Hippocampal formation (tissue), 2 donors: ENCODE data around the gene TAF8.
"Not testable (repeated sequence)": the region's sequence is repeated elsewhere in the genome, so short reads cannot be mapped to it uniquely, and the experiment has no call there.

ENCODE experiments used
- DNase-seq, 2 donors: peaks; one replicate each; lab custom pipeline; 2025; lab: John Stamatoyannopoulos, UW

The TAF8 gene

DNA sequence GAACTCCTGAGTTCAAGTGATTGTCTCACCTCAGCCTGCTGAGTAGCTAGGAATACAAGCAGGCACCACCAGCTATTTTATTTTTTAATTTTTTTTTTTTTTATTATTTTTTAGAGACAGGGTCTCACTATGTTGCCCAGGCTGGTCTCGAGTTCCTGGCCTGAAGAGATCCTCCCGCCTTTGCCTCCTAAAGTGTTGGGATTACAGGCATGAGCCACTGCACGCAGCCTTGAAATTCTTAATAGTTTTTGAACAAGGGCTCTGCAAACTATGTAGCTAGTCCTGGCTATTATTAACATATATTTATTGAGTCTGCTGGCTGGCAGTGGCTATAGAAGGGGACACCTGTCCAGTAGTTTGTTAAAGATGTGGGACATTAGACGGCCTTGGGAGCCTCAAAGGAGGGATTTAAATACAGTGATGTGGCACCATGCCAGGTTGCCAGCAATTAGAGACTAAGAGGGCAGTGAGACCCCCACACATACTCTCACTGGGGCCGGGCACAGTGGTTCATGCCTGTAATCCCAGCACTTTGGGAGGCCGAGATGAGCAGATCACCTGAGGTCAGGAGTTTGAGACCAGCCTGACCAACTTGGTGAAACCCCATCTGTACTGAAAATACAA is 21.1 kb upstream of the TAF8 start:
- no peak for DNase-seq

DNA sequence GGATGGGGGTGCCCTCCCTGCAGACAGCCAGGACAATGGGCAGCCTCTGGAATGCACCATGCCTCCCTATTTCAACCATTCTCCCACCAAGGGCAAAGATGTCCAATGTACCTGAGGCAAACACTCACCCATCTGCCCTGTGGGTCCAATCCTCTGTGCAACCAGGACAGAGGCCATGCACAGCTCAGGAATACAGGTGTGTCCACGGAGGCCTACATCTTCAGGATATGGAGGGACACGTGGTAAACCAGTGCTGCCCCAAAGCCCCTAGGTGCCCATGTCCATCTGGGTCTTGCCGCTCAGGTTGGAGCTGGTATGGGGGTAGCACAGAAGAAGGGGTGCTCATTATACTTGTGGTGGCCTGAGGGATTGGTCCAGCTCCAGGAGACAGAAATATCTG is 20.4 kb upstream of the TAF8 start:
- no peak for DNase-seq

DNA sequence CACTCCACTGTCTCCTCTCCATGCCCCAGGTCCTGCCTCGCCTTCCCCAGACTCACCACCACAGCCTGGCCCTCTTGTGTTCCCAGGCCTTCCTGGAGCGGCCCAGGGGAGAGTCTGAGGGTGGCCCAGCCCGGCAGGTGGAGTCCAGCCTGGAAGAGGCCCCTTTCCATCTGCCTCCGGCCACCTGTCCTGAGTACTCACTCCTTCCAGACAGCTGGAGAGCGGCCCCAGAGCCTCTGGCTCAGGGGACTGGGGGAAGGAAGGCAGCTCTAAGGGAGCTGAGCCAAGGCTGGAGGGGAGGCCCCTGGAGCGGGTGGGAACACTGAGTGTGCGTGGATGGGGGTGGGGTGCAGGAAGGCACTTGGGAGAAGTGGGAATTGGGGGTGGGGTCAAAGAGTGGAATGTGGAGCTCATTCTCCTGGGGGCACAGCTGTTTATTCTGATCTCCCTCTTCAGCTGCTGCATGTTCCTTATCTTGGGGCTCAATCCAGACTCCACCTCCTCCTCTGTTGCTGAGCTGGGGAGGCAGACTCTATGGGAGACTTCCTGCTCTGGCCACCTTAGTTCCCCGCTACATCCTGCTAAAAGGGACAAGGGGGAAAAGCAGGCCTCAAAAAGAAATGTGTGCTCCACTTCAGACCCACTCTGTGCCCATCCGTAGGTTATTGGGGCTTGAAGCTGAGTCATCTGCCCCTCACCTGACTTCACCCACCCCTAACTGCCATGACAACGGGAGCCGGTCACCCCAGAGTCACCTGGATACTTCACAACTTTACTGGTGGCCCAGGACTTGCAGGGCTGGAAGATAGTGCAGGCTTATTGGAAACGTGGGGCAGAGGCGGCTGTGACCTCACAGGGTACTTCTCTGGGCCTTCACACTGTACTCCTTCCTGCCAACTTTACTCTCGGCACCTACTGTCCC is 19.5 kb upstream of the TAF8 start:
- no peak for DNase-seq

DNA sequence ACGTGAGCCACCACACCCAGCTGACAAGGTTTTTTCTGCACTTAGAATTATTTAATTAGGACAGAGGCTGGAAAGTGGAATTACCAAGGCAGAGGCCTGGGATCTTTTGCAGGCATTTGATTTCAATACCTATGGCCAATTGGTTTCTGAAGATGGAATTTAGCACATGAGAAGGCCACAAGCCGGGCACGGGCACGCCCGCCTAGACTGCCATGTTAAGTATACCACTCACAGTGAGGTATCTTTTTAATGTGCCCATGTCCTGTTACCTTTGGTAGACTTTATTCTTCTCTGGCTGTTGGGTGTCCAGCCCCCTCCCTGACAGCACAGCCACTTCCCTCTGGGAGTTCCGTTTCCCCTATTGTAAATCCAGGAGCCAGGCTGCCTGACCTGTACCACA is 18.0 kb upstream of the TAF8 start:
- DNase-seq = no peak

DNA sequence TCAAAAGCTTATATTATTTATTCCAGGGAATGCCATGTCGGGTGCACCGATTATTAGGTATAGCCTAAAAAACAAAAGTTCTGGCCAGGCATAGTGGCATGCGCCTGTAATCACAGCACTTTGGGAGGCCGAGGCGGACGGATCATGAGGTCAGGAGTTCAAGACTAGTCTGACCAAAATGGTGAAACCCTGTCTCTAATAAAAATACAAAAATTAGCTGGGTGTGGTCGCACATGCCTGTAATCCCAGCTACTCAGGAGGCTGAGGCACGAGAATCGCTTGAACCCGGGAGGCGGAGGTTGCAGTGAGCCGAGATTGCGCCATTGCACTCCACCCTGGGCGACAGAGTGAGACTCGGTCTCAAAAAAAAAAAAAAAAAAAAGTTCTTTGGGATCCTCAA is 12.7 kb upstream of the TAF8 start:
- DNase-seq = not testable (repeated sequence)

DNA sequence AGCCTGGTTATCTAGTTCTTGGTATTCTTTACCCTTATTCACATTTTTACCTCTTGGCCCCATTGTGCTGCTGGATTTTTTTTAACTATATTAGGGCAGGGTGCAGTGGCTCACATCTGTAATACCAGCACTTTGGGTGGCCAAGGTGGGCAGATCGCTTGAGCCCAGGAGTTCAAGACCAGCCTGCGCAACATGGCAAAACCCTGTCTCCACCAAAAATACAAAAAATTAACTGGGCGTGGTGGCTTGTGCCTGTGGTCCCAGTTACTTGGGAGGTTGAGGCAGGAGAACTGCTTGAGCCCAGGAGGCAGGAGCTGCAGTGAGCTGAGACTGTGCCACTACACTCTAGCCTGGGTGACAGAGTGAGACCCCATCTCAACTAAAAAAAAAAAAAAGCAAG is 12.2 kb upstream of the TAF8 start:
- DNase-seq = no peak

DNA sequence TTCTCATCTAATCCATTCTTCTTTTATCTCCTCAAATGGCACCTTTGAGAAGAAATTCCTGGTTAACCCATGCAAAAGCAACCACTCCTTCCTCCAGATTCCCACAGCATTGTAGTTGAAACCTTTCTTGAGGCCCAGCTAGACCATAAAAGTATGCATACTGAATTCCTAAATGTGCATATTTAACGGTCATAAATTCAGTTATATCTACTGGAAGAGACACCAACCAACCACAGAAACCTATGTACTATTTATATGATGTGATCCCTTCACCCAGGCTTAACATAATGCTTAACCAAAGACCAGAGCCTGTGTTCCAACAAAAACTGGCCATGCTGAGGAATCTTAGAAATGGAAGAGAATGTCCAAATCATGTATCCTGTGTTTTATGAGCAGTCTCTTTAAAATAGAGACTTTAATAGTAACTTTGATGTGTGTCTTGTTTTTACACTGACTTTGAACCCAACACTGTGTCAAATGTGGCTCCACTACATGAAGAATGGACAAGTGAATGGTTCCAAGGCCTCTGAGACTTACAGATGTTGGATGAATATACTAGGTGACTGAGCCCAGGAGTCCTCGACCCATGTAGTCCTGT is 11.4 kb upstream of the TAF8 start:
- DNase-seq = no peak

DNA sequence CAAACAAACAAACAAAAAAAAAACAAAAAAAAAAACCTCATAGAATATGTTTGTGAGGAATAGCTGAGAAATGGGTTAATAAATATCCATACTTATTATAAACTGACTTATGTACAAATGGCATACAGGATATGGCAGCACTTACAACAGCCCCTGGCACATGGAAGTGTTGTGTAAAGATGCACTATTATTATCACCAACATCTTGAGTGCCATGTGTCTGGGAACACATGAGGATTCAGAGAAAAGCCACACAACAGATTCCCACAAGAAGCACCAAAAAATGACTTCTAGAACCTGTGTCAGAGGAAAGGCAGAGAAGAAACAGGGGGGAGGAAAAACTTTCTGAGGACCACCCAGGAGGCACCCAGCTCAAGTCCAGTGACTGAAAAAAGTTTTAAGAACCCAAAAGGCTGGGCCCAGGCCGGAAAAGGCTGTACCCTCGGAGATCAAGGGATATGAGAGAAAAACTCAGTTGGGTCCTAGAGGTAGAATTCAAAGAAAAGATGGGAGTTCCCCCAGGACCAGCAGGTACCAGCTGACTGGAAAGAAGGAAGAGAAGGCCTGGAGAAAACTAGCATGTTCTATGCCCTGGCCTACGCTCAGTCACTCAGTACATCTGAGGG is 9.4 kb upstream of the TAF8 start:
- no peak for DNase-seq

DNA sequence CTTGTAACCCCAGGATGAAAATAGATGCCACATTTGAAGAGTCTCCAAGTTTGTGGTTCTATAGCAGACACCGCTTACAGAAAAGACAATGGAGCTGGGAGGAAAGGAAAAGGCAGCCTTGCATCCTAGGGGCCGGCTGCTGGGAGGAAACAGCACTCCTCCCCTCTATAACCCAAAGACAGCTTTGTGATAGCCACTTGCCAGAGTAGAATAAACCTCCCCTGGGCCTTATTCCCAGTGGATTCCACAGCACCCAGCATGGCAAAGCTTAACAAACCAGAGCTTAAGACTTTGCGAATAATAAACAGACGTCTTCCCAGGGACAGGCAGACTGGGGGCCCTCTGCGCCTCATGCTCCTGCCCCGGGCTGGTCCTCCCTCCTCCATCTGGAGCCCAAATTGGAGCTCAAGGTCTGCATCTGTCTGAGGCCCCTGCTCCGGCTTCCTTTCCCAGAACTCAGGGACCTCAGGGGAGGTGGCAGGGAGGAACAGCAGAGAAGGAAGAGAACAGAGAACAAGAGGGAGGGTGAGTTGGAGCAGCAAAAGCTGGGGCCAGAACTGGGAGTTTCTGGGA is 8.8 kb upstream of the TAF8 start:
- no peak for DNase-seq

DNA sequence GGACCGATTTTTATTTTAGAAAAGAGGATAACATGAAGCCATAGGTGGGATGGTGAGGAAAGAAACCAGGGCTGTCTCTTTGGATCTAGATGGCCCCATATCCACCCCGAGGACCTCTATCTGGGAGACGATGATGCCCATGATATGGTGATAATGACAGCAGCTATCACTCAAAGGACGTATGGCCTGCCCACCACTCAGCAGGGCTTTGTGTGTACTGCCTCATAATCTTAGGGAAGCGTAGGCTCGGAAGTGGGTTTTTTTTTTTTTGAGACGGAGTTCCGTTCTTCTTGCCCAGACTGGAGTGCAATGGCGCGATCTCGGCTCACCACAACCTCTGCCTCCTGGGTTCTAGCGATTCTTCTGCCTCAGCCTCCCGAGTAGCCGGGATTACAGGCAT is 8.2 kb upstream of the TAF8 start:
- no peak for DNase-seq

DNA sequence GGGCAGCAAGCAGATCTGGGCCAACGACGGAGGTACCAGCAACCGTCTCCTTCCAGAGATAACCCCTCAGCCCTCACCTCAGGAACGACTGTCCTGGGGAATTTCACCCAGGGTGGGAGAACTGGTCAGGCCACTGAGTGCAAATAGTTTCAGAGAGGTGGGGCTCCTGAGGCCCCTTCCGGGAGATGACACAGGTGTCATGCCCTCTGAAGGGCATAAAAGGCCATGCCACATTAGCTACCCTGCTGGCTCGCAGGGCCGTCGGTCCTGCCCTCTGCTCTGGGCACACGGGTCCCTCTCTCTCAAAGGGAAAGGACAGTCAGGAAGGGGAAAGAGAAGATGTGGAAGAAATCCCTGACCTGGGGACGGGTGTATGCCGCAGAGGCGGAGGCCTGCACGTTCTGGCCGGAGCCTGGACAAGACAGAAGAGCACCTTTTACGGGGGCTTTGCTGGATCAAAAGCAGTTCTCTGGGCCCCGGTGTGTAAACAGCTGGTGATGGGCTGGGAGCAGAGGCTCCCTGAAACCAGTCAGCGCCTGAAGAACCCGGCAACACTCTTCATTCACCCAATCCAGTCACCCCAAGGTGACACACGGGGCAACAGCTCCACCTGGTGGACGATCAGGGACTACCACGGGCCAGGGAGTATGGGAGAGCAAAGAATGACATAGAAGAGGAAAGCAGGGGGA is 6.4 kb upstream of the TAF8 start:
- peak; percentile 83 to 85 for DNase-seq

DNA sequence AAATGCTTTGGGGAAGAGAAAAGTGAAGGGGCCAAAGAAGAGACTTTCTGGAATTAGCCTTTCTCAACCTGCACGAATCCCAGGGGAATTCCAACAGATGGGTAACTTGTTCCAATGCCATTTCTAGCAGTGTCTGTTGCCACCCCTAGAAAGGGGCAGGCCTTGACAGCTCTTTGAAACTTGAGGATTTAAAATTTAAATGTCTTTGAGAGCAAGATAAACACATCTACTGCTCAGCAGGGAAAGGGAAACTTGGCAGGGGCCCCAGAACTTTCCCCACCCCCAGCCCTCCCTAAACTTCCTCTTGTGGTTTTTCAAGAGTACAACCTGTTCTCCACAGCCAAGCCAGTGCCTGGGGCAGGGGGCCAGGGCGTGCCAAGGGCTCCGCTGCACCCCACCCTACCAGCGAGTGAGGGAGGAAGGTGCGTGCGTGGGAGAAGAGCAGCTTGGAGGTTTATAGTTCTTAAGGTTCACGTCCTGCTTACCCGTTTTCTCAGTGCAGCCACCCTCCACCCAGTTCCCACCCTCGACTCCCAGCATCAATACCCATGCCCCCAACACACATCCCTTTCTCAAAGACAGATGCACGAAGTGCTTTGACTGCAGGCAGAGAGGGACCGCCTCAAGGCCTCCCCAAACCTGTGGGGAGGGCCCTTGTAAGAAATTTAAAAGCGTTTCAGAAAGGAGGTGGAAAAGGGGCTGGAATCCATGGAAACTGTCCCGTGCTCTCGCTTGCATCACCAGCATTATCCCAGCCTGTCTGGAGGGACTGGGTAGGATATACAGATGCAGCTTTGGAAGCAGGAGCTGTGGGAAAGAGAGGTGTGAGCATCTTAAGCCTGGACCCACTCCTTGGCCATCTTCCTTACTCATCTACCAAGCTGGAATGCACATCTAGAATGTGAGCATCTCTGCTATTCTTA is 4.5 kb upstream of the TAF8 start:
- peak; percentile 48 to 55 for DNase-seq

DNA sequence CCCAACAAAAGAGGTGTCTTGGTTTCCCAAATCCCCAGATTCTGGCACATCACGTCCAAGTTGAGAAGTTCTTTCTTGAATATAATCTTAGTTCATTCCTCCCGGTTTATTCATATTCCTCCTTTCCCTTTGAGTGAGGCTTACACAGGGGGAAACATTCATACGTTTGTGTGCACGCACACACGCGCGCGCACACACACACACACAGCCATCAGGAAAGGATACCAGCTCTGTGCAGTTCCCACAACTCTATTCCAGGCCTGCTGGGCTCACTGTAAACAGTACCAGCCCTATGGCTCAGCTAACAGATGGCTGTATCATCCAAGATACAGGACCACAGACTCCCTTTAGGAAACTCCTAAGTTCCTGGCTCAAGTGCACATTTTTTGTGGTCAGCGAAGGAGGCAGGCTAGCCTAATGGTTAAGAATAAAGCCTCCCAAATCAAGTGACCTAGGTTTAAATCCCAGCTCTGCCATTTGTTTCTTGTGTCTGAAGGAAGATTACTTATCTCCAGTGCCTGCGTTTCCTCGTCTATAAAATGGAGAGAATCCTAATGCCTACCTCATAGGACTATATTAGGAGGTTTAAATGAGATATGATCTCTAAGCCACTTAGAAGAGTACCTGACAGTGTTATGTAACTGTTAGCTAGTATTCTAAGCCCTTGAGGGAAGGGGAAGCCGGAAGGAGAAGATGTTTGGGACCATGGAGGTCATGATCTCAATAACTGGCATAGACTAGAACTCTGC is 3.7 kb upstream of the TAF8 start:
- DNase-seq = no peak

DNA sequence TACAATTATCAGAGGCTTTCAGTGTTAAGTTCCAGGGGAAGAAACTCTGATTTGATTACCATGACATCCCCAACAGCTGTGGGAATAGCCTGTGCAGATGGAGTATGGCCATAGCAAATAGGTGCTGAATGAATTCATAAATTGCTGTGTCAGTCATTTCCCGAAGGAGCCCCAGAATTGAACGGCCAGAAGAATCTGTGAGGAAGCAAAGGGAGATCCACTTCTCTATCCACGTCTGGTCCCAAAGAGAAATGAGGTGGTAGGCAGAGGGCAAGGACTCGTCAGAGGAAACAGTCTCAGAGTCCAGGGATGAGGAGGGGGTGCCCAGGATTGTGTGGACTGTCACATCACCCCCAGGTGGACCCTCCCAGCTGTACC is 3.1 kb upstream of the TAF8 start:
- no peak for DNase-seq

DNA sequence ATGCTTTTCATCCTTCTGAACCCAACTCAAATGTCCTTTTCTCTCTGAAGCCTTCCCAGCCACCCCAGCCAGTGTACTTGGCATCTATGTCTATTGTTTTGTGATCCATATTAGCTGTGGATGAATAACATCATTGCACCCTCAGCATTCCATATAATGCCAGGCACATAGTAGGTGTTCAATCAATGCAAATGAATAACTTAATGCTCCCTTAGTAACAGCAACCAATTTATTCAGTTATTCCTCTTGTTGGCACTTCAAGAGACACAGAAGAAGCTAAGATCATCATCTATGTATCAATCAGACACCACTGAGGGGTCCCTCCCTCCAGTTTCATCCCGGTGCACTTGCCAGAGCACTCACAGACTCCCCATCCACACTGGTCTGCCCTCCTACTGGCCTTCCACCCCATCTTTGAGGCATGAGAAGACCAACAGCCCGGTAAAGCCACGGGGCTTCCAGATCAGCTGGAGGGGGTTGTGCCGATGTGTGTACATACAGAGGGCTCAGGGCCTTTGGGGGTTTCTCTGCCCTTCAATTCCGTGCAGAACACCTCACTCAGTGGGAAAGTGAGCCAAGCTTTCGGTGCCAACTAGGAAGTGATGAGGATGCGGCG is 2.4 kb upstream of the TAF8 start:
- DNase-seq = no peak

DNA sequence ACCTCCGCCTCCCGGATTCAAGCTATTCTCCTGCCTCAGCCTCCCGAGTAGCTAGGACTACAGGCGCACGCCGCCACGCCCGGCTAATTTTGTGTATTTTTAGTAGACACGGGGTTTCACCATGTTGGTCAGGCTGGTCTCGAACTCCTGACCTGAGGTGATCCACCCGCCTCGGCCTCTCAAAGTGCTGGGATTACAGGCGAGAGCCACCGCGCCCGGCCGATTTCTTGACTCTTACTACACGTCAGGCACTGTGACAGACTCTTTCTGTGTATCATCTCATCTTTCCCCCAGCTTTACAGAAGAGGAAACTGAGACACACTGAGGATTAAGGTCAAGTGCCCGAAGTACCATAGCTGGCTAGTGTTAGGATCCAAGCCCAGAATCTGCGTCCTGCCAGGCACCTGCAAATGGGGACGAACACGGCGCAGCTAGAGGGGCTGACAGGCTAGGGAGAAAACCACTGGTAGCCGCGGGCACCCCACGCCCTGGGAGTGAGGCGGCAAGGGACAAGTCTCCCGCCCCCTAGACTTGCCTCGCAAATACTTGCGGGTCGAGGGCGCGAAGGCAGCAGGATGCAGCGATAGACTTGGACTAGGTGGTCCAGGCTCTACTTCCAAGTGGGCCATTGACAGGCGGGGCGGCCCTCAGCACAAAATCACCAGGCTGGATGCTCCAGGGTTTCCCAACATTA is 1.1 kb upstream of the TAF8 start:
- DNase-seq = no peak

DNA sequence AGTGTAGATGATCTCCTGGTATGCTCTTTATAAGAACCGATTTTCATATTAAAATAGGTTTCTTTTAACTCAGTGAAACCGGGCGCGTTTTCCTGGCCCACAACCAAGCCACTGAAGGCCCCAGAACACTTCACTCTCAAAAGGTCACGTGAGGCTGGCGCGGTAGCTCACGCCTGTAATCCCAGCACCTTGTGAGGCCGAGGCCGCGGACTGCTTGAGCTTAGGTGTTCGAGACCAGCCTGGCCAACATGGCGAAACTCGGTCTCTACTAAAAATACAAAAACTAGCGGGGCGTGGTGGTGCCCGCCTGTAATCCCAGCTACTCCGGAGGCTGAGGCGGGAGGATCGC is 402 bp upstream of the TAF8 start:
- no peak for DNase-seq

DNA sequence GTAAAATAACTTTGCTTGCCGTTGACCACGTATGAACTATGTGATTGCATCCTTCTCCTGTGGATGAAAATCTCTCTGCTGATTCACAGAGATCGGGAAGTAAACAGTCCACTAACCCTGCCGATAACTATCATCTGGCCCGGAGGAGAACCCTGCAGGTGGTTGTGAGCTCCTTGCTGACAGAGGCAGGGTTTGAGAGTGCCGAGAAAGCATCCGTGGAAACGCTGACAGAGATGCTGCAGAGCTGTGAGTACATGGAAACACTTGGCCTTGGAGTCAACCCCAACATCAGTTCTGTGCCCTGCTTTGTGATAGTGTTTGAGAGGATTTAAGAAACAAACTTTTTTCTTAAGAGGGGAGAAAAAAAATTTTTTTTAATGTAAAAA is 937 bp downstream of the TAF8 start:
- DNase-seq = no peak

DNA sequence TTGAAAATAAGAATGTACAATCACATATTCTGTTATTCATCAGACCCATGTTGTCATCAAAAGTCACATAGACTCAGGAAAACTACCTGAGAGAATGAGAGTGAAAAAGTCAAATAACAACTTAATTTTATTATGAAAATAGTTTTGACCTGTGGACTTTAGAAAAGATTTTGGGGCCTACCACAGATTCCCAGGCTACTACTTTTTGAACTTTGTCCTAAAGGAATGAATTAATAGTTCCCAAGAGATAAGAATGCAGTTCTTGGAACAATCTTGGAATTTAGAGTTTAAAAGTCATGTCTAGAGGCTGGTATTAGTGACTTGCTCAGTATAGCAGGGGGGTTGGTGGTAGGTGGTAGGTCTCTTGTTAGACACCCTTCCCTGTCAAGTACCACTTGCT is 3.3 kb downstream of the TAF8 start:
- no peak for DNase-seq
